HepG2 (cell line): ENCODE measurements around the gene COQ8A. TPM values are rescaled to one million over a fixed set of nuclear protein-coding genes. Genes with fewer than 3 reads are reported as not detected.

ENCODE experiments used
- GTF3A ChIP-seq: sonication (generic); formaldehyde crosslinking; conservative IDR thresholded peaks from 2 replicates; pipeline ENCODE4 v1.4.0; 2020; ENCODE audit warnings: mild to moderate bottlenecking, missing genetic modification reagents
- HNF1B ChIP-seq: sonication (generic); formaldehyde crosslinking; IDR thresholded peaks from 2 replicates; pipeline ENCODE4 v1.5.1; 2020; ENCODE audit warnings: mild to moderate bottlenecking, moderate library complexity, missing genetic modification reagents
- JDP2 ChIP-seq: sonication (generic); formaldehyde crosslinking; IDR thresholded peaks from 2 replicates; pipeline ENCODE4 v1.8.1; 2022; ENCODE audit warnings: missing genetic modification reagents, borderline replicate concordance
- KLF11 ChIP-seq: IDR thresholded peaks from 2 replicates; pipeline ENCODE4 v1.6.1; 2016; ENCODE audit warnings: missing compliant biosample characterization
- MBNL3 ChIP-seq: fragments of 250-450 bp; sonication (Bioruptor Pico); conservative IDR thresholded peaks from 2 replicates; pipeline ENCODE4 v1.8.0; 2022; ENCODE audit warnings: mild to moderate bottlenecking, inconsistent platforms
- MYNN ChIP-seq: sonication (generic); formaldehyde crosslinking; IDR thresholded peaks from 2 replicates; pipeline ENCODE4 v1.4.0; 2020; ENCODE audit warnings: mild to moderate bottlenecking, low read depth, missing genetic modification reagents
- PITX1 ChIP-seq: sonication (generic); formaldehyde crosslinking; IDR thresholded peaks from 2 replicates; pipeline ENCODE4 v1.5.1; 2020; ENCODE audit warnings: mild to moderate bottlenecking, missing genetic modification reagents
- PRMT3 ChIP-seq: sonication (generic); formaldehyde crosslinking; IDR thresholded peaks from 2 replicates; pipeline ENCODE4 v1.8.1; 2022; ENCODE audit warnings: low read depth, mild to moderate bottlenecking, moderate library complexity, missing genetic modification reagents, borderline replicate concordance
- SAP130 ChIP-seq: IDR thresholded peaks from 2 replicates; pipeline ENCODE4 v1.6.1; 2016; ENCODE audit warnings: low read depth
- SMARCC2 ChIP-seq: fragments of 450-650 bp; IDR thresholded peaks from 2 replicates; pipeline ENCODE4 v1.6.1; 2017; ENCODE audit warnings: antibody characterized with exemption, mild to moderate bottlenecking
- TARDBP ChIP-seq: sonication (generic); formaldehyde crosslinking; IDR thresholded peaks from 2 replicates; pipeline ENCODE4 v1.8.0; 2022; ENCODE audit warnings: mild to moderate bottlenecking, missing genetic modification reagents
- ZBTB14 ChIP-seq: sonication (generic); formaldehyde crosslinking; IDR thresholded peaks from 2 replicates; pipeline ENCODE4 v1.4.0; 2020; ENCODE audit warnings: missing genetic modification reagents
- ZNF296 ChIP-seq: sonication (generic); formaldehyde crosslinking; conservative IDR thresholded peaks from 2 replicates; pipeline ENCODE4 v1.5.0; 2020; ENCODE audit warnings: mild to moderate bottlenecking, missing genetic modification reagents
- ZNF746 ChIP-seq: sonication (generic); formaldehyde crosslinking; IDR thresholded peaks from 2 replicates; pipeline ENCODE4 v1.8.0; 2022; ENCODE audit warnings: mild to moderate bottlenecking, missing genetic modification reagents
- ZNF768 ChIP-seq: sonication (generic); formaldehyde crosslinking; IDR thresholded peaks from 2 replicates; pipeline ENCODE4 v1.4.0; 2020; ENCODE audit warnings: missing genetic modification reagents
- ZNF782 ChIP-seq: sonication (generic); formaldehyde crosslinking; IDR thresholded peaks from 2 replicates; pipeline ENCODE4 v1.4.0; 2020; ENCODE audit warnings: missing genetic modification reagents, mild to moderate bottlenecking, borderline replicate concordance
- polyA plus RNA-seq, 8 experiments: library from polyadenylated mRNA; depleted of rRNA in 3 of 8; stranded (reverse) in 7 of 8; unstranded in 1 of 8; fragments of >200 nt; fragmentation: Illumina TruSeq in 4 of 8; extraction: Trizol in 4 of 8; gene quantifications; 2 replicates each; pipeline versions ENCODE4 v1.2.1 to v1.2.3, GENCODE V29; 2011 to 2016; ENCODE audit warnings: low read depth in 4 of 8, missing spikeins in 1 of 8, mixed read lengths in 1 of 8; ENCODE audit not compliant: insufficient read depth in 1 of 8
- total RNA-seq, 5 experiments: library from RNA; depleted of rRNA; stranded (reverse); fragments of >200 nt; fragmentation: Illumina TruSeq; extraction: Trizol; gene quantifications; 2 replicates each; pipeline ENCODE4 v1.2.3, GENCODE V29; 2016; ENCODE audit warnings: low read depth in 1 of 5
- TF ChIP-seq, protein P1 (sequence below): sonication (generic); formaldehyde crosslinking; IDR thresholded peaks from 2 replicates; pipeline ENCODE4 v1.5.1; 2020; ENCODE audit warnings: missing genetic modification reagents, mild to moderate bottlenecking, borderline replicate concordance
- TF ChIP-seq, protein P2 (sequence below): sonication (generic); formaldehyde crosslinking; IDR thresholded peaks from 2 replicates; pipeline ENCODE4 v1.5.0; 2020; ENCODE audit warnings: mild to moderate bottlenecking, missing genetic modification reagents, moderate library complexity
- TF ChIP-seq, protein P3 (sequence below): sonication (generic); formaldehyde crosslinking; IDR thresholded peaks from 2 replicates; pipeline ENCODE4 v1.5.1; 2020; ENCODE audit warnings: mild to moderate bottlenecking, missing genetic modification reagents, borderline replicate concordance

Gene COQ8A
- total and polyA plus RNA-seq, 2 of the 13 experiments (the other 11 are each of a cell fraction or from before 2014, with no cell fraction given): 60.4 to 88.7 TPM

- TF ChIP-seq ZBTB14 (CRISPR knock-in tag): 0 out of 2 replicates have a peak, but pooled peaks have one; percentile 22
- TF ChIP-seq ZNF746 (CRISPR knock-in tag): no peak
- no peak for TF ChIP-seq PRMT3 (CRISPR knock-in tag)
- no peak for TF ChIP-seq MYNN
- no peak for TF ChIP-seq HNF1B (CRISPR knock-in tag)
- no peak for TF ChIP-seq SMARCC2
- TF ChIP-seq, protein P1, sequence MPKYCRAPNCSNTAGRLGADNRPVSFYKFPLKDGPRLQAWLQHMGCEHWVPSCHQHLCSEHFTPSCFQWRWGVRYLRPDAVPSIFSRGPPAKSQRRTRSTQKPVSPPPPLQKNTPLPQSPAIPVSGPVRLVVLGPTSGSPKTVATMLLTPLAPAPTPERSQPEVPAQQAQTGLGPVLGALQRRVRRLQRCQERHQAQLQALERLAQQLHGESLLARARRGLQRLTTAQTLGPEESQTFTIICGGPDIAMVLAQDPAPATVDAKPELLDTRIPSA: no peak
- no peak for TF ChIP-seq PITX1 (CRISPR knock-in tag)
- no peak; the same call in 1 of the 2 replicates for TF ChIP-seq GTF3A (CRISPR knock-in tag)
- no peak for TF ChIP-seq KLF11
- TF ChIP-seq MBNL3 (CRISPR knock-in tag): no peak
- TF ChIP-seq JDP2 (CRISPR knock-in tag): no peak
- no peak for TF ChIP-seq ZNF768
- TF ChIP-seq ZNF782 (CRISPR knock-in tag): peak; percentile 15; the same call in 1 of the 2 replicates
- TF ChIP-seq, protein P2, sequence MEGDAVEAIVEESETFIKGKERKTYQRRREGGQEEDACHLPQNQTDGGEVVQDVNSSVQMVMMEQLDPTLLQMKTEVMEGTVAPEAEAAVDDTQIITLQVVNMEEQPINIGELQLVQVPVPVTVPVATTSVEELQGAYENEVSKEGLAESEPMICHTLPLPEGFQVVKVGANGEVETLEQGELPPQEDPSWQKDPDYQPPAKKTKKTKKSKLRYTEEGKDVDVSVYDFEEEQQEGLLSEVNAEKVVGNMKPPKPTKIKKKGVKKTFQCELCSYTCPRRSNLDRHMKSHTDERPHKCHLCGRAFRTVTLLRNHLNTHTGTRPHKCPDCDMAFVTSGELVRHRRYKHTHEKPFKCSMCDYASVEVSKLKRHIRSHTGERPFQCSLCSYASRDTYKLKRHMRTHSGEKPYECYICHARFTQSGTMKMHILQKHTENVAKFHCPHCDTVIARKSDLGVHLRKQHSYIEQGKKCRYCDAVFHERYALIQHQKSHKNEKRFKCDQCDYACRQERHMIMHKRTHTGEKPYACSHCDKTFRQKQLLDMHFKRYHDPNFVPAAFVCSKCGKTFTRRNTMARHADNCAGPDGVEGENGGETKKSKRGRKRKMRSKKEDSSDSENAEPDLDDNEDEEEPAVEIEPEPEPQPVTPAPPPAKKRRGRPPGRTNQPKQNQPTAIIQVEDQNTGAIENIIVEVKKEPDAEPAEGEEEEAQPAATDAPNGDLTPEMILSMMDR (CRISPR knock-in tag): peak; percentile 34; the same call in 1 of the 2 replicates
- TF ChIP-seq, protein P3, sequence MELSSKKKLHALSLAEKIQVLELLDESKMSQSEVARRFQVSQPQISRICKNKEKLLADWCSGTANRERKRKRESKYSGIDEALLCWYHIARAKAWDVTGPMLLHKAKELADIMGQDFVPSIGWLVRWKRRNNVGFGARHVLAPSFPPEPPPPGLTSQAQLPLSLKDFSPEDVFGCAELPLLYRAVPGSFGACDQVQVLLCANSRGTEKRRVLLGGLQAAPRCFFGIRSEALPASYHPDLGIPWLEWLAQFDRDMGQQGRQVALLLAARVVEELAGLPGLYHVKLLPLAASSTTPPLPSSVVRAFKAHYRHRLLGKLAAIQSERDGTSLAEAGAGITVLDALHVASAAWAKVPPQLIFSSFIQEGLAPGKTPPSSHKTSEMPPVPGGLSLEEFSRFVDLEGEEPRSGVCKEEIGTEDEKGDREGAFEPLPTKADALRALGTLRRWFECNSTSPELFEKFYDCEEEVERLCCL (CRISPR knock-in tag): no peak
- TF ChIP-seq TARDBP (CRISPR knock-in tag): peak; percentile 7; the same call in 1 of the 2 replicates
- TF ChIP-seq SAP130: peak; percentile 96
- no peak for TF ChIP-seq ZNF296 (CRISPR knock-in tag)
These were observed at the start of gene COQ8A (continued) for GRCh38 chr1:226940029-226940805.
